ENCODE data around the gene ZMIZ2. TPM values are rescaled to one million over a fixed set of nuclear protein-coding genes. Genes with fewer than 3 reads are reported as not detected.

ZMIZ2 gene
- total and polyA plus RNA-seq, 9 of the 15 experiments (the other 6 are each of a cell fraction or from before 2014, with no cell fraction given), result 0.13 to 40.3 (median 4.9) TPM

DNA sequence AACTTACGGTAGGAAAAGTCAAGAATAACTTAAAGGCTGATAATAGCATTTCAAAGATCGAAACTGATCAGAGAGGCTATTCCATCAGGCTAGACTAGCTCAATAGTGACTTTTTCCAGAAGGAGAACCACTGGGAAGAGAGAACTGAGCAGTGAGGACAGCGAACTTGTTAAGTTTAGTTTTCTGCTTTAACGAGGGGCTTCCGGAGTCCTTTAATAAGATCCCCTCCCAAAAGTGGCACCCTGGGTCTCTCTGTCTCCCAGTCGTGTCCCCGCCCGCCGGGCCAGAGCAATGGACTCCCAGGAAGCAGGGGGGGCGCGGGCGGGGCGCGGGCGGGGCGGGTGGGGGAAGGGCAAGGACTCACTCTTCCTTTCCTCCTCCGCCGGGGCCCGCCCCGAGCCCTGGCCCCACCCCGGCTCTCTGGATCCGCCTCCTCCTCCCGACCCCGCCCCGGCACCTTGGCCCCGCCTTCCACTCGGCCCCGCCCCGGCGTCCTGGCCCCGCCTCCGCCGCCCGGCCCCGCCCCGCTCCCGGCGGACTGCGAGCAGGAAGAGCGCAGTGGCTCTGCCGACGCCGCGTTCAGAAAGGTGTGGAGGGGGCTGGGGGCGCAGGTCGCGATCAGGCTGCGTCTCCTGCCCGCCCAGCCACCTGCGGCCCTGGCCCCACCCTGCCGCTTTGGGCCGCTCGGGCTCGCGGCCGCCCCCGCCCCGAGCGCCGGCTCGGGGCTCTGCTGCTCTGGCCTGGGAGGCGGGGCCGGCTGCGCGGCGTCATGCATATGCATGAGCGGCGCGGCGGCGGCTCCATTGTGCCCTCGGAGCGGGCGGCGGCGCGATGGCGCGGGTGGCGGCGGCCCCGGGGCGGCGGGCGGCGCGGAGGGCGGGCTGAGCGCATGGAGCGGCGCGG lies at the start of gene ZMIZ2 (continued):
- TF ChIP-seq CXXC5 (CRISPR knock-in tag; IDR thresholded peaks at IDR 0.05) (peak; percentile 90), ZNF184 (CRISPR knock-in tag; IDR thresholded peaks at IDR 0.05) (no peak), ZFX (CRISPR knock-in tag; IDR thresholded peaks at IDR 0.05) (peak; percentile 69), AFF1 (IDR thresholded peaks at IDR 0.05; ENCODE audit: low read depth in 1 of 2, partially characterized antibody in 2 of 2) (no peak), NONO (IDR thresholded peaks at IDR 0.05; ENCODE audit: low read depth in 2 of 2, low read length in 1 of 2) (peak in 1 of 2 experiments; percentile 84; a peak in 3 of 4 replicates), ZNF696 (CRISPR knock-in tag; conservative IDR thresholded peaks at IDR 0.05) (no peak), ZNF232 (CRISPR knock-in tag; IDR thresholded peaks at IDR 0.05) (no peak), NBN (IDR thresholded peaks at IDR 0.05; ENCODE audit: low read depth) (peak; percentile 27; the same call in 1 of the 2 replicates), SIN3B (IDR thresholded peaks at IDR 0.05; ENCODE audit: low read depth) (peak; percentile 71), NCOA6 (IDR thresholded peaks at IDR 0.05) (no peak), HDAC1 (IDR thresholded peaks at IDR 0.05) (no peak), MYNN (IDR thresholded peaks at IDR 0.05) (no peak), MYNN (CRISPR knock-in tag; IDR thresholded peaks at IDR 0.05) (no peak), ZBTB7A (IDR thresholded peaks at IDR 0.05; ENCODE audit: borderline replicate concordance, control insufficient read depth, low read depth, low read length) (peak; percentile 24; the same call in 1 of the 2 replicates), BRF1 (IDR thresholded peaks at IDR 0.05; ENCODE audit: borderline replicate concordance, extremely low read depth, insufficient read length) (no peak), RBFOX2 (IDR thresholded peaks at IDR 0.05; ENCODE audit: low read depth, low read length) (peak; percentile 68), CEBPB (tag; IDR thresholded peaks at IDR 0.05) (peak; percentile 51; the same call in 1 of the 2 replicates), CREM (IDR thresholded peaks at IDR 0.05; ENCODE audit: low read depth) (peak; percentile 64)
- TF ChIP-seq, protein P1, sequence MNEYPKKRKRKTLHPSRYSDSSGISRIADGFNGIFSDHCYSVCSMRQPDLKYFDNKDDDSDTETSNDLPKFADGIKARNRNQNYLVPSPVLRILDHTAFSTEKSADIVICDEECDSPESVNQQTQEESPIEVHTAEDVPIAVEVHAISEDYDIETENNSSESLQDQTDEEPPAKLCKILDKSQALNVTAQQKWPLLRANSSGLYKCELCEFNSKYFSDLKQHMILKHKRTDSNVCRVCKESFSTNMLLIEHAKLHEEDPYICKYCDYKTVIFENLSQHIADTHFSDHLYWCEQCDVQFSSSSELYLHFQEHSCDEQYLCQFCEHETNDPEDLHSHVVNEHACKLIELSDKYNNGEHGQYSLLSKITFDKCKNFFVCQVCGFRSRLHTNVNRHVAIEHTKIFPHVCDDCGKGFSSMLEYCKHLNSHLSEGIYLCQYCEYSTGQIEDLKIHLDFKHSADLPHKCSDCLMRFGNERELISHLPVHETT (CRISPR knock-in tag; conservative IDR thresholded peaks at IDR 0.05 in 1 of 2, IDR thresholded peaks at IDR 0.05 in 1 of 2), result peak in 1 of 2 experiments; percentile 71; a peak in 2 of 4 replicates
- TF ChIP-seq, protein P2, sequence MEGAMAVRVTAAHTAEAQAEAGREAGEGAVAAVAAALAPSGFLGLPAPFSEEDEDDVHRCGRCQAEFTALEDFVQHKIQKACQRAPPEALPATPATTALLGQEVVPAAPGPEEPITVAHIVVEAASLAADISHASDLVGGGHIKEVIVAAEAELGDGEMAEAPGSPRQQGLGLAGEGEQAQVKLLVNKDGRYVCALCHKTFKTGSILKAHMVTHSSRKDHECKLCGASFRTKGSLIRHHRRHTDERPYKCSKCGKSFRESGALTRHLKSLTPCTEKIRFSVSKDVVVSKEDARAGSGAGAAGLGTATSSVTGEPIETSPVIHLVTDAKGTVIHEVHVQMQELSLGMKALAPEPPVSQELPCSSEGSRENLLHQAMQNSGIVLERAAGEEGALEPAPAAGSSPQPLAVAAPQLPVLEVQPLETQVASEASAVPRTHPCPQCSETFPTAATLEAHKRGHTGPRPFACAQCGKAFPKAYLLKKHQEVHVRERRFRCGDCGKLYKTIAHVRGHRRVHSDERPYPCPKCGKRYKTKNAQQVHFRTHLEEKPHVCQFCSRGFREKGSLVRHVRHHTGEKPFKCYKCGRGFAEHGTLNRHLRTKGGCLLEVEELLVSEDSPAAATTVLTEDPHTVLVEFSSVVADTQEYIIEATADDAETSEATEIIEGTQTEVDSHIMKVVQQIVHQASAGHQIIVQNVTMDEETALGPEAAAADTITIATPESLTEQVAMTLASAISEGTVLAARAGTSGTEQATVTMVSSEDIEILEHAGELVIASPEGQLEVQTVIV (CRISPR knock-in tag; IDR thresholded peaks at IDR 0.05; ENCODE audit: borderline replicate concordance), result no peak
